Posterior vena cava (tissue), 2 donors: ENCODE results near the gene TMEM120B. TPM values are rescaled to one million over a fixed set of nuclear protein-coding genes. Genes with fewer than 3 reads are reported as not detected.
A peak's percentile ranks its signal among the peaks of the same experiment; 100 is the strongest.
"Not testable (repeated sequence)": the region's sequence is repeated elsewhere in the genome, so short reads cannot be mapped to it uniquely, and the experiment has no call there.

Experiments
- DNase-seq: peaks from one replicate; pipeline ENCODE4 v3.0.0-alpha.2; 2020; ENCODE audit warnings: low spot score
- intact Hi-C, 2 donors: fragments of 100-400 bp; cut with DNase I; formaldehyde crosslinking; loops; one replicate each; pipeline versions ENCODE4 v1.14.1 to v1.14.2; 2022 to 2023
- total RNA-seq, 2 donors: library from RNA; stranded (reverse); fragmentation: NEBNext Ultra II Directional; extraction: Animal tissue kit (Norgen Biotek cat#: 25700); gene quantifications; one replicate each; pipeline ENCODE4 v1.2.1, GENCODE V29; 2021
- donor health status: DM: yes; HTN: yes; CAD: no.
- donor health status: DM: yes; HTN: yes; CAD: no.

Gene TMEM120B
- total RNA-seq, 2 donors from 2014 or later = 7.9 to 11.0 TPM

- intact Hi-C loops = loop anchor here (5.0 to 10.0 kb wide), 2 partner anchors 69 to 72 kb away; no protein-coding TSS in a partner anchor
- DNase-seq = no peak
Observed at GRCh38 chr12:121702944-121703343, 9.6 kb upstream of the TMEM120B start.

- no peak for DNase-seq
- intact Hi-C loops = loop anchor here in 1 of 2 donors (10.0 kb wide), 1 partner anchor 69 kb away; no protein-coding TSS in a partner anchor
Observed at GRCh38 chr12:121705514-121705913, 7.0 kb upstream of the TMEM120B start.

GRCh38 chr12:121708313-121709063, 4.1 kb upstream of the TMEM120B start:
- intact Hi-C loops = loop anchor here in 1 of 2 donors (10.0 kb wide), 1 partner anchor 66 kb away; no protein-coding TSS in a partner anchor
- no peak for DNase-seq

GRCh38 chr12:121709064-121709424, 3.5 kb upstream of the TMEM120B start:
- DNase-seq = not testable (repeated sequence)
- intact Hi-C loops = loop anchor here in 1 of 2 donors (10.0 kb wide), 1 partner anchor 66 kb away; no protein-coding TSS in a partner anchor

- intact Hi-C loops = loop anchor here in 1 of 2 donors (10.0 kb wide), 1 partner anchor 65 kb away; no protein-coding TSS in a partner anchor
- DNase-seq = no peak
Observed at GRCh38 chr12:121709478-121709961, 3.0 kb upstream of the TMEM120B start.

- DNase-seq = no peak
- intact Hi-C loops = no loop called here
Observed at GRCh38 chr12:121711361-121712189, 977 bp upstream of the TMEM120B start.

GRCh38 chr12:121712190-121712460, 427 bp upstream of the TMEM120B start:
- DNase-seq = no peak
- intact Hi-C loops = no loop called here

GRCh38 chr12:121713257-121713777, 765 bp downstream of the TMEM120B start:
- intact Hi-C loops = no loop called here
- DNase-seq = no peak

- no peak for DNase-seq
- intact Hi-C loops = no loop called here
Observed at GRCh38 chr12:121713793-121714192, 1.2 kb downstream of the TMEM120B start.

- intact Hi-C loops, DNase-seq: not testable (repeated sequence)
Observed at GRCh38 chr12:121715055-121715454, 2.5 kb downstream of the TMEM120B start.

- intact Hi-C loops = no loop called here
- no peak for DNase-seq
Observed at GRCh38 chr12:121715862-121716435, 3.4 kb downstream of the TMEM120B start.

- intact Hi-C loops = no loop called here
- DNase-seq = peak; percentile 84
Observed at GRCh38 chr12:121717041-121717699, 4.6 kb downstream of the TMEM120B start.

- intact Hi-C loops = no loop called here
- no peak for DNase-seq
Observed at GRCh38 chr12:121718653-121719239, 6.2 kb downstream of the TMEM120B start.

GRCh38 chr12:121719926-121720414, 7.4 kb downstream of the TMEM120B start:
- intact Hi-C loops = no loop called here
- no peak for DNase-seq

GRCh38 chr12:121720762-121721161, 8.2 kb downstream of the TMEM120B start:
- intact Hi-C loops = no loop called here
- DNase-seq = no peak

GRCh38 chr12:121722511-121722910, 10.0 kb downstream of the TMEM120B start:
- intact Hi-C loops = no loop called here
- no peak for DNase-seq

GRCh38 chr12:121723200-121723599, 10.6 kb downstream of the TMEM120B start:
- intact Hi-C loops = no loop called here

GRCh38 chr12:121724925-121725324, 12.4 kb downstream of the TMEM120B start:
- intact Hi-C loops = no loop called here

More at GRCh38 chr12:121723200-121723599, 10.6 kb downstream of the TMEM120B start:
- no peak for DNase-seq

GRCh38 chr12:121725423-121725822, 12.9 kb downstream of the TMEM120B start:
- intact Hi-C loops = no loop called here
- DNase-seq = no peak

More at GRCh38 chr12:121724925-121725324, 12.4 kb downstream of the TMEM120B start:
- no peak for DNase-seq
